CMK (cell line): ENCODE results near the gene TIMP3.

Source experiments
- DNase-seq: peaks from one replicate; pipeline ENCODE4 v3.0.0-alpha.2; 2010; ENCODE audit warnings: low read depth

TIMP3 gene

GRCh38 chr22:32786027-32786418 lies 15.5 kb upstream of the TIMP3 start:
- DNase-seq: no peak

- DNase-seq: no peak
Observed at GRCh38 chr22:32788904-32789624, 12.4 kb upstream of the TIMP3 start.

- no peak for DNase-seq
Observed at GRCh38 chr22:32789797-32790620, 11.5 kb upstream of the TIMP3 start.

- no peak for DNase-seq
Observed at GRCh38 chr22:32791056-32791455, 10.4 kb upstream of the TIMP3 start.

GRCh38 chr22:32791485-32791884 lies 10.0 kb upstream of the TIMP3 start:
- DNase-seq: no peak

- DNase-seq: no peak
Observed at GRCh38 chr22:32793589-32793988, 7.9 kb upstream of the TIMP3 start.

- no peak for DNase-seq
Observed at GRCh38 chr22:32794449-32795213, 6.9 kb upstream of the TIMP3 start.

GRCh38 chr22:32795214-32795596 lies 6.3 kb upstream of the TIMP3 start:
- DNase-seq: no peak

- peak; percentile 65 for DNase-seq
Observed at GRCh38 chr22:32796865-32797573, 4.5 kb upstream of the TIMP3 start.

- no peak for DNase-seq
Observed at GRCh38 chr22:32799496-32799895, 2.0 kb upstream of the TIMP3 start.

GRCh38 chr22:32800158-32800882 lies 1.2 kb upstream of the TIMP3 start:
- DNase-seq: no peak

- DNase-seq: no peak
Observed at GRCh38 chr22:32800994-32801536, 440 bp upstream of the TIMP3 start.

- DNase-seq: no peak
Observed at GRCh38 chr22:32802237-32802765, 796 bp downstream of the TIMP3 start.

GRCh38 chr22:32803020-32803737 lies 1.7 kb downstream of the TIMP3 start:
- no peak for DNase-seq

- DNase-seq: no peak
Observed at GRCh38 chr22:32803738-32804435, 2.4 kb downstream of the TIMP3 start.

GRCh38 chr22:32804531-32805360 lies 3.2 kb downstream of the TIMP3 start:
- DNase-seq: no peak

- DNase-seq: no peak
Observed at GRCh38 chr22:32805361-32805881, 3.9 kb downstream of the TIMP3 start.

GRCh38 chr22:32806296-32806695 lies 4.8 kb downstream of the TIMP3 start:
- DNase-seq: no peak
